22Rv1 (cell line): Measurements from ENCODE around the gene PTCD2.

ENCODE experiments used
- CTCF ChIP-seq: fragments of 450-650 bp; IDR thresholded peaks from 2 replicates; pipeline ENCODE4 v1.5.1; 2017; ENCODE audit warnings: mild to moderate bottlenecking
- ZFX ChIP-seq: fragments of 450-650 bp; IDR thresholded peaks from 2 replicates; pipeline ENCODE4 v1.6.1; 2017; ENCODE audit warnings: antibody characterized with exemption, borderline replicate concordance

DNA sequence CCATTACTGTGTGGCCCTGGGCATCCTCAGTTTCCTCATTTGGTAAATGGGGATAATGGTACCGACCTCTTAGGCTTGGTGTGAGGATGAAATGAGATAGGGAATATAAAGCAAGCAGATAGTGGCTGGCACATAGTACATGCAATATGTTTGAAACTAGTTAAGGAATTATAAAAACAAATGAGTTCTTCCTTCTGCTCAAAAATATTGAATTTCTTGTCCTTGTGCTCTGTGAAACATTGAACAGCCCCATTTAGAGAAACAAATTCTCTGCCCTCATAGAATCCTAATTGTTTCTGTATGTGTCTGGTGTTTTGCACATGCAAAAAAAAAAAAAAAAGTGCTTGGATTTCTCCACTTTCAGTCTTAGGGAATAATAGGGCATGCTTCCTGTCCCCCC is 39.7 kb downstream of the PTCD2 start:
- TF ChIP-seq CTCF (no peak), ZFX (no peak)
